Activated T-helper 1 cell treated with anti-CD3 and anti-CD28 coated beads, Interleukin-2, amount 50 U/mL, for 16 hours (primary cell): ENCODE measurements around the gene CCDC85B.
"Not testable (repeated sequence)": the region's sequence is repeated elsewhere in the genome, so short reads cannot be mapped to it uniquely, and the experiment has no call there.

ENCODE experiments used
- DNase-seq, 2 donors: peaks; one replicate each; pipeline ENCODE4 v3.0.0-alpha.2; 2020; ENCODE audit warnings: low read depth in 1 of 2, low spot score in 1 of 2

The CCDC85B gene

GRCh38 chr11:65885808-65886536 lies 4.5 kb upstream of the CCDC85B start:
- no peak for DNase-seq

GRCh38 chr11:65886826-65887722 lies 3.4 kb upstream of the CCDC85B start:
- no peak for DNase-seq

GRCh38 chr11:65887723-65888162 lies 2.7 kb upstream of the CCDC85B start:
- DNase-seq = no peak

- DNase-seq = peak; percentile 92 to 93
These were observed 2.2 kb upstream of the CCDC85B start, which contains the start of gene FIBP for GRCh38 chr11:65888163-65888814. FIBP (minus strand) TSS chr11:65888471; CDS start chr11:65888418, 53 bp downstream.

GRCh38 chr11:65891219-65892136 lies 1.0 kb downstream of the CCDC85B start:
- no peak for DNase-seq

GRCh38 chr11:65892137-65892540 lies 1.7 kb downstream of the CCDC85B start:
- not testable (repeated sequence) for DNase-seq

GRCh38 chr11:65892661-65893317 lies 2.3 kb downstream of the CCDC85B start:
- DNase-seq = no peak

- no peak for DNase-seq
These were observed 3.6 kb downstream of the CCDC85B start for GRCh38 chr11:65894034-65894591.

GRCh38 chr11:65895482-65895981 lies 5.1 kb downstream of the CCDC85B start:
- DNase-seq = no peak

GRCh38 chr11:65896034-65896999 lies 5.8 kb downstream of the CCDC85B start:
- no peak for DNase-seq

GRCh38 chr11:65897020-65897471 lies 6.6 kb downstream of the CCDC85B start:
- no peak for DNase-seq

- no peak for DNase-seq
These were observed 8.3 kb downstream of the CCDC85B start for GRCh38 chr11:65898656-65899355.

- peak in 1 of 2 donors; percentile 64 for DNase-seq
These were observed 9.1 kb downstream of the CCDC85B start for GRCh38 chr11:65899356-65900124.

- DNase-seq = peak; percentile 77 to 90
These were observed 9.8 kb downstream of the CCDC85B start, which contains the start of gene FOSL1 for GRCh38 chr11:65900125-65900898. FOSL1 (minus strand) TSS chr11:65900388; CDS start chr11:65900339, 49 bp downstream.

- DNase-seq = no peak
These were observed 10.4 kb downstream of the CCDC85B start for GRCh38 chr11:65900899-65901180.

- no peak for DNase-seq
These were observed 12.6 kb downstream of the CCDC85B start for GRCh38 chr11:65903068-65903481.
